ENCODE measurements around the gene DTNA. TPM values are rescaled to one million over a fixed set of nuclear protein-coding genes. Genes with fewer than 3 reads are reported as not detected.
A peak's percentile ranks its signal among the peaks of the same experiment; 100 is the strongest.

Gene DTNA
- total RNA-seq, 2 donors from 2014 or later = 114 to 197 TPM

DNA sequence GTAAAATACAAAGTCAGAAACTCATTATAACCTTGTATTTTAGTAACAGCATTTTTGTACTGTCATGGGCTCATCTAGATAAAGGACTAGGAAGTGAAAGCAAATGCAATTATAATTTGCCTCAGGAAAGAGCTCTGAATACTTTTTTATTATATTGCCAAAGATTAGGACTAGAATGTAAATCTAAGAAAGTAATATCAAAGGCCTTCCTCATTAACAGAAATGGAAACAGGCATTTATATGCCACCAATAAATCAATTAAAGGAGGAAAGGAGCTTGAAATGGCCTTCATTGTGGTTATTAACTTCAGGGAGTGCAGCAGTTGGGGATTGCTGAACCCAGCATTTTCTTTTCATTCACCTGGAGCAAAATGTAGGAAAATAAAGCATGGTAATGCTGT lies 39.6 kb downstream of the DTNA start:
- H3K4me1 ChIP-seq = peaks cover 0 to under 1% of the 10 kb centered on the region in 2 donors
- no peak overlapping the region for H3K27ac ChIP-seq
- no peak for DNase-seq (ENCODE audit: low spot score)
- no peak overlapping the region for H3K4me3 ChIP-seq
- no peaks in the 10 kb centered on the region for H3K36me3 ChIP-seq
- no peaks in the 10 kb centered on the region for H3K9me3 ChIP-seq
- no peaks in the 10 kb centered on the region for H3K27me3 ChIP-seq
- TF ChIP-seq, protein P1, sequence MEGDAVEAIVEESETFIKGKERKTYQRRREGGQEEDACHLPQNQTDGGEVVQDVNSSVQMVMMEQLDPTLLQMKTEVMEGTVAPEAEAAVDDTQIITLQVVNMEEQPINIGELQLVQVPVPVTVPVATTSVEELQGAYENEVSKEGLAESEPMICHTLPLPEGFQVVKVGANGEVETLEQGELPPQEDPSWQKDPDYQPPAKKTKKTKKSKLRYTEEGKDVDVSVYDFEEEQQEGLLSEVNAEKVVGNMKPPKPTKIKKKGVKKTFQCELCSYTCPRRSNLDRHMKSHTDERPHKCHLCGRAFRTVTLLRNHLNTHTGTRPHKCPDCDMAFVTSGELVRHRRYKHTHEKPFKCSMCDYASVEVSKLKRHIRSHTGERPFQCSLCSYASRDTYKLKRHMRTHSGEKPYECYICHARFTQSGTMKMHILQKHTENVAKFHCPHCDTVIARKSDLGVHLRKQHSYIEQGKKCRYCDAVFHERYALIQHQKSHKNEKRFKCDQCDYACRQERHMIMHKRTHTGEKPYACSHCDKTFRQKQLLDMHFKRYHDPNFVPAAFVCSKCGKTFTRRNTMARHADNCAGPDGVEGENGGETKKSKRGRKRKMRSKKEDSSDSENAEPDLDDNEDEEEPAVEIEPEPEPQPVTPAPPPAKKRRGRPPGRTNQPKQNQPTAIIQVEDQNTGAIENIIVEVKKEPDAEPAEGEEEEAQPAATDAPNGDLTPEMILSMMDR (IDR thresholded peaks at IDR 0.05) = no peak

DNA sequence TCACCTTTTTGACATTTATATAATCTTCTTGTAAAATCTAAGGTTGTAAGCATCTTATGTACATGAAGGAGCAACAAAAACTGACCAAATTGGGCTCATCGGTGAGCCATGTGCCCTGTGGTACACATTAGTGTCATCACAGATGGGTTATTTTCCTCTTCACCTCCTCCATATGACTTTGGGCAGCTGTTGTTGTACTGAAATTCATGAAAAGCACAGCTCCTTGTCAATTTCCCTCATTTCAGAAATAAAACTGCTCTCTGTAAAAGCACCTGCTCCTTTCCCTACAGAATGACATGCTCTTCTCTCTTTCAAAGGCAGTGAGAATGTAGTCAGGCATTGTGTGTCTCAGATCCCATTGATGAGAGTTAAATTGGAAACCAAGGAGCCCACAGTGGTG lies 42.0 kb downstream of the DTNA start:
- DNase-seq (ENCODE audit: low spot score) = no peak
- H3K27ac ChIP-seq = no peak overlapping the region
- H3K36me3 ChIP-seq = peaks cover 7% of the 10 kb centered on the region
- no peak overlapping the region for H3K4me3 ChIP-seq
- H3K9me3 ChIP-seq = no peaks in the 10 kb centered on the region
- H3K27me3 ChIP-seq = no peaks in the 10 kb centered on the region
- H3K4me1 ChIP-seq = no peaks in the 10 kb centered on the region
- TF ChIP-seq, protein P1 (IDR thresholded peaks at IDR 0.05) = no peak

DNA sequence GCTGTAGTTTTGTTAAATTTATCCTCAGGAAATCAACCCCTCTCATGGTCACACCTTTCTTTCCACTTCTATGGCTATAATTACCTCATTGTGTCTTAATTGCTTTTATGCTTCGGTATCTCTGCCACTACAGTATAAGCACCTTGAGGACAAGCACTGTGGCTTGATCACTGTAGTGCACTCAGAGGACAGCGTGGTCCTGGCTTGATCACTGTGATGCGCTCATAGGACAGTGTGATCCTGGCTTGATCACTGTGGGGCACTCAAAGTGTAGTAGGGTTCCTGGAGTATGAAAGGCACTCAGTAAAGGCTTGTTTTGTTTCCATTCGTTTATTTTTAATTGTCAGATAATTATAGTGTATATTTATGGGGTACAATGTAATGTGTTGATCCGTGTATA lies 44.2 kb downstream of the DTNA start:
- no peak overlapping the region for H3K4me3 ChIP-seq
- H3K27ac ChIP-seq = no peak overlapping the region
- peaks cover 0 to 5% of the 10 kb centered on the region in 2 donors for H3K4me1 ChIP-seq
- TF ChIP-seq, protein P1 (IDR thresholded peaks at IDR 0.05) = no peak
- H3K27me3 ChIP-seq = no peaks in the 10 kb centered on the region
- no peak for DNase-seq (ENCODE audit: low spot score)
- peaks cover 9% of the 10 kb centered on the region for H3K36me3 ChIP-seq
- H3K9me3 ChIP-seq = no peaks in the 10 kb centered on the region

DNA sequence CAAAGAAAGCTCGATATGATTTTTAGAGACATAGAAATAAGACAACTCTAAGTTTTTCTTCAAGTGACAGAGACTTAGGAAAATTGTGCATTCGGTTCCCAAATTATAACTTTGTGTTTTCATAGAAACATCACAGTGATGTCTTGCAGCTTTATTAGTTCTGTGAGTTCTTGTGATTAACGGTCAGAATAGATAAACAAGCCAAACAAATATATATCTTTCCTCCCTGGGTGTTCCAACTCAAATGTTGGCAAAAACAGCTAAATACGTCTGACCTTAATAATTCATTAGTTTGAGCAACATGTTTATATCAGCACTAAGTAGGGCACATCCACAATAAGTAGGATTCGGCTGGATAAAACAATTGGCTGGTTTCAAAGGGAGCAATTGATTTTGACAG lies 47.6 kb downstream of the DTNA start:
- peaks cover 9% of the 10 kb centered on the region for H3K36me3 ChIP-seq
- H3K27ac ChIP-seq = no peak overlapping the region
- H3K9me3 ChIP-seq = no peaks in the 10 kb centered on the region
- peaks cover 0 to 19% of the 10 kb centered on the region in 2 donors for H3K4me1 ChIP-seq
- H3K27me3 ChIP-seq = no peaks in the 10 kb centered on the region
- no peak for DNase-seq (ENCODE audit: low spot score)
- H3K4me3 ChIP-seq = no peak overlapping the region
- TF ChIP-seq, protein P1 (IDR thresholded peaks at IDR 0.05) = no peak

DNA sequence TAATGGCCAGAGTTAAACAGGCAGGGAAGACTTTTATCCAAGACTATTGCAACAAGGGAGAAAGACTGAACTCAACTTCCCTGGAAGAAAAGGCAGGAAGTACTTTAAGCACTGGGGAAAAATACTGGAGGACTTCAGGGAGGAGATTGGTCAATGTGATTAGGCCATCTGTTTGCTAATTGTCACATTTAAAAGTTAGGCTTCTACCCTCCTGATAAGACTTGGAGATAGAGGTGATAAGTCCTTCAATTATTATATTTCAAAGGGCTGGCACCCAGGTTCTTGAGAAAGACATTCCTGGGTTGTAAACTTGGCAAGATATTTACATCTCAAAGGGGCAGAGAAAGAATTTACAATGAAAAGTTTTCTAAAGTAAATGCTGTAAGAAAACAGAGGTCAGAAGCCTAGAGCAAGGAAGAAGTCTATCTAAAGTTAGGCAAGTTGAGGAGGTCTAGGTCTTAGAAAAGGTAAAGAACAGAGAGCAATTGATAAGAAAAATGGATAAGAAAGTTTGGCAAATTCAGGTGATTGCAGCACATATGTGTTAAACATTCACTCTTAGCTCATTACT lies 48.4 kb downstream of the DTNA start:
- TF ChIP-seq, protein P1 (IDR thresholded peaks at IDR 0.05) = no peak
- no peaks in the 10 kb centered on the region for H3K9me3 ChIP-seq
- H3K27ac ChIP-seq = no peak overlapping the region
- peaks cover 0 to 19% of the 10 kb centered on the region in 2 donors for H3K4me1 ChIP-seq
- H3K27me3 ChIP-seq = no peaks in the 10 kb centered on the region
- peaks cover 9% of the 10 kb centered on the region for H3K36me3 ChIP-seq
- H3K4me3 ChIP-seq = no peak overlapping the region
- DNase-seq (ENCODE audit: low spot score) = no peak

DNA sequence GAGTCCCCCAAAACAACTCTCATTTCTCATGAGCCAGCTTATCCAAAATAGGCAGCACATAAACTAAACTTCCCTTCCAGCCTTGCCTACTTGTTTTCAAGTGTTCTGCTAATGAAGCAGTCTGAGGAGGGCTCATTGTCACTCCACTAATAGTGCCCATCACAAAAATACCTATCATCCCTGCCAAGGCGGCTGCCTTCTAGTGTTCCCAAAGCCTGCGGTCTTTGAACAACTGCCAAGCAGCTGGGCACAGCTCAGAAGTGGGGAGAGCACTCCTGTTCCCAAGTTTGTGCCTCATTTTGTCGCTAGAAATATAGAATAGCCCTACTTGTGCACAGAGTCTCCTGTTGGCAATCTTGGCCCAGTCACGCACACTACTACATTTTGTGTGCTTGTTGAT lies 50.3 kb downstream of the DTNA start:
- peaks cover 9% of the 10 kb centered on the region for H3K36me3 ChIP-seq
- H3K9me3 ChIP-seq = no peaks in the 10 kb centered on the region
- H3K27ac ChIP-seq = peak overlapping the region in 1 of 2 donors; percentile 44
- DNase-seq (ENCODE audit: low spot score) = no peak
- TF ChIP-seq, protein P1 (IDR thresholded peaks at IDR 0.05) = no peak
- peaks cover 0 to 19% of the 10 kb centered on the region in 2 donors for H3K4me1 ChIP-seq
- no peak overlapping the region for H3K4me3 ChIP-seq
- no peaks in the 10 kb centered on the region for H3K27me3 ChIP-seq

Data from right atrium auricular region (tissue), 2 donors.